GM23338 (cell line): ENCODE measurements around the gene TMEM51. TPM values are rescaled to one million over a fixed set of nuclear protein-coding genes. Genes with fewer than 3 reads are reported as not detected.
A peak's percentile ranks its signal among the peaks of the same experiment; 100 is the strongest.

Source experiments
- ATAC-seq: fragments of 200-7000 bp; cut with Tn5 transposase; 3 replicates; pipeline ENCODE4 v1.9.1; 2020
- DNase-seq: peaks from one replicate; pipeline ENCODE4 v3.0.0-alpha.2; 2015; ENCODE audit warnings: low spot score
- H2AFZ ChIP-seq: fragments of 200-600 bp; sonication (generic); 2 replicates; pipeline ENCODE4 v1.8.0; 2016; ENCODE audit warnings: antibody characterized with exemption, mild to moderate bottlenecking, moderate library complexity
- H3F3A ChIP-seq: fragments of 200-600 bp; sonication (generic); replicated peaks from 2 replicates; pipeline ENCODE4 v1.8.0; 2017; ENCODE audit warnings: antibody characterized with exemption, mixed run types, low read depth
- H3K27ac ChIP-seq: fragments of 200-600 bp; sonication (generic); 2 replicates; pipeline ENCODE4 v1.6.1; 2016; ENCODE audit warnings: low read depth
- H3K27me3 ChIP-seq: fragments of 200-600 bp; sonication (generic); 2 replicates; pipeline ENCODE4 v1.8.0; 2016; ENCODE audit warnings: mild to moderate bottlenecking, mixed run types, moderate library complexity; ENCODE audit not compliant: insufficient read depth
- H3K36me3 ChIP-seq: fragments of 200-600 bp; sonication (generic); 2 replicates; pipeline ENCODE4 v1.8.0; 2016; ENCODE audit warnings: mild to moderate bottlenecking; ENCODE audit not compliant: insufficient read depth
- H3K4me1 ChIP-seq: fragments of 200-600 bp; sonication (generic); 2 replicates; pipeline ENCODE4 v1.8.0; 2016; ENCODE audit warnings: mild to moderate bottlenecking, moderate library complexity; ENCODE audit not compliant: insufficient read depth
- H3K4me2 ChIP-seq: fragments of 200-600 bp; sonication (generic); 2 replicates; pipeline ENCODE4 v1.7.1; 2017; ENCODE audit warnings: mixed run types
- H3K4me3 ChIP-seq: fragments of 200-600 bp; sonication (generic); 2 replicates; pipeline ENCODE4 v1.6.1; 2016; ENCODE audit warnings: mixed run types
- H3K79me2 ChIP-seq: fragments of 200-600 bp; sonication (generic); replicated peaks from 2 replicates; pipeline ENCODE4 v1.8.0; 2017; ENCODE audit warnings: mild to moderate bottlenecking; ENCODE audit not compliant: insufficient read depth
- H3K9me2 ChIP-seq: fragments of 200-600 bp; sonication (generic); 2 replicates; pipeline ENCODE4 v1.8.0; 2017; ENCODE audit not compliant: insufficient read depth
- H4K20me1 ChIP-seq: fragments of 200-600 bp; sonication (generic); replicated peaks from 2 replicates; pipeline ENCODE4 v1.8.0; 2017; ENCODE audit warnings: mild to moderate bottlenecking; ENCODE audit not compliant: insufficient read depth
- H3K27ac Mint-ChIP-seq: 2 replicates; pipeline ENCODE4 v1.8.0; 2020; ENCODE audit warnings: inconsistent platforms, mild to moderate bottlenecking, moderate library complexity, mixed read lengths
- H3K27me3 Mint-ChIP-seq: 3 replicates; pipeline ENCODE4 v1.8.0; 2022; ENCODE audit warnings: low read depth, mild to moderate bottlenecking, moderate library complexity, mixed read lengths, inconsistent platforms; ENCODE audit not compliant: insufficient read depth, poor library complexity
- H3K36me3 Mint-ChIP-seq: 3 replicates; pipeline ENCODE4 v1.8.0; 2021; ENCODE audit warnings: low read depth, mild to moderate bottlenecking, inconsistent platforms, moderate library complexity, mixed read lengths
- H3K4me1 Mint-ChIP-seq: 3 replicates; pipeline ENCODE4 v1.8.0; 2020; ENCODE audit warnings: mild to moderate bottlenecking, inconsistent platforms, mixed read lengths
- H3K4me3 Mint-ChIP-seq: 3 replicates; pipeline ENCODE4 v1.8.0; 2021; ENCODE audit warnings: moderate library complexity, mild to moderate bottlenecking, inconsistent platforms, mixed read lengths
- H3K9me3 Mint-ChIP-seq: 3 replicates; pipeline ENCODE4 v1.8.0; 2020; ENCODE audit warnings: moderate library complexity, mild to moderate bottlenecking, inconsistent platforms, mixed read lengths
- CREB1 ChIP-seq: fragments of 250-450 bp; sonication (Bioruptor Pico); IDR thresholded peaks from 2 replicates; pipeline ENCODE4 v1.5.0; 2020; ENCODE audit warnings: low read depth, mild to moderate bottlenecking, moderate library complexity
- JUNB ChIP-seq: IDR thresholded peaks from one replicate; pipeline ENCODE4 v1.6.1; 2016; ENCODE audit warnings: antibody characterized with exemption; ENCODE audit not compliant: unreplicated experiment
- STAT1 ChIP-seq: IDR thresholded peaks from one replicate; pipeline ENCODE4 v1.6.1; 2016; ENCODE audit warnings: antibody characterized with exemption; ENCODE audit not compliant: unreplicated experiment
- ZNF114 ChIP-seq: fragments of 250-450 bp; sonication (Bioruptor Pico); IDR thresholded peaks from 2 replicates; pipeline ENCODE4 v1.5.0; 2020; ENCODE audit warnings: mild to moderate bottlenecking, moderate library complexity
- polyA plus RNA-seq: library from polyadenylated mRNA; unstranded; fragments of >200 nt; fragmentation: Nextera tagmentation; extraction: Ambion mirVana; gene quantifications from 2 replicates; pipeline ENCODE4 v1.2.1, GENCODE V29; 2016
- total RNA-seq: library from RNA; depleted of rRNA; stranded (reverse); fragments of >200 nt; shearing (Covaris generic); gene quantifications from 2 replicates; pipeline ENCODE4 v1.2.3, GENCODE V29; 2014
- TF ChIP-seq, protein P1 (sequence below), 2 experiments: fragments of 200-600 bp in 1 of 2; sonication (generic) in 1 of 2; conservative IDR thresholded peaks; 2 replicates each; pipeline versions ENCODE4 v1.5.1 to v1.6.1; 2016 to 2017; ENCODE audit warnings: antibody characterized with exemption in 2 of 2, low read depth in 2 of 2, mild to moderate bottlenecking in 2 of 2, moderate library complexity in 1 of 2

Gene TMEM51
- total and polyA plus RNA-seq, 2 experiments from 2014 or later = 4.0 to 5.2 TPM

DNA sequence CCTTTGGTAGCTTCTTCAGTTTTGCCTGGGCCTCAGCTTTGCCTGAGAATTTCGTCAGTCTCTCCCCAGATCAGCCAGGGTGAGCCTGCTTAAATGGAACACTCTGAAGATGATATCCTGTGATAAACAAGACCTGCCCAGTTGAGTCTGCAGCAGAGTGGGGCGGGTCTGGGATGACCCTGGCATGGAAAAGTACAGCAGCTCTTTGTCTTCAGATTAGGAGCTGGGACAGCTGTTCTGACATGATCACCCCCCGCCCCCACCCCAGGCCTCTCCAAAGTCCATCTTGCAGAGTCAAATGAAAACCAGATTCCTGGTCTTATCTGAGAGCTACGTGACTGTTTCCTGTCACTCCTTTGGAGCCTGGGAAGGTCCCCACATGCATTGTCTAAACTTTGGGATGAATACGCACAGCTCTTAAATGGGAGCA is 2.2 kb upstream of the TMEM51 start (continued):
- TF ChIP-seq STAT1 = no peak

DNA sequence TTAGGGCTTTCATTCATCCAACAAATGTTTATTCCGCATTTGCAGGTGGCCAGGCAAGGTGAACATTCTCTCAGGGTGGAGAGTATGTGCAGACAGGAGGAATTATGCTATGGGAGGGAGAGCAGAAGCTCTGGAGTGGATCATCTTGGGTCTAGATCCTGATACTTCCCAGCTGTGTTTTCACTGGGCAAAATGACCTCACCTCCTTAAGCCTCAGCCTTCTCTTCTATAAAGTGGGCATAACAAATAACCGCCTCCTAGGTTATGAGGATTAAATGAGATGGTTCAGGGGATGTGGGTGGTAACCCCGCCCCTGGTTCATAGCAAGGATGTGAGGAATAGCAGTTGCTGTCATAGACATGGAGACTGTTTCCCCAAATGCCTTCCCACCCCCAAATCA is 1.7 kb upstream of the TMEM51 start:
- Mint-ChIP-seq H3K27ac (no peak overlapping the region), H3K9me3 (no peaks in the 10 kb centered on the region), H3K4me3 (peak overlapping the region; percentile 90), H3K36me3 (no peaks in the 10 kb centered on the region), H3K27me3 (peaks cover 23% of the 10 kb centered on the region), H3K4me1 (peaks cover 31% of the 10 kb centered on the region)
- Histone ChIP-seq H3K79me2 (no peaks in the 10 kb centered on the region), H4K20me1 (peaks cover 7% of the 10 kb centered on the region), H3K4me3 (peak overlapping the region; percentile 87), H3K9me2 (no peaks in the 10 kb centered on the region), H3K27me3 (peaks cover 35% of the 10 kb centered on the region), H3K4me2 (peak overlapping the region; percentile 92), H3F3A (no peaks in the 10 kb centered on the region), H3K36me3 (no peaks in the 10 kb centered on the region), H3K27ac (no peak overlapping the region), H3K4me1 (peaks cover 5% of the 10 kb centered on the region; the same call in 1 of the 2 replicates), H2AFZ (peak overlapping the region; percentile 93)
- no peak for ATAC-seq
- TF ChIP-seq STAT1 (no peak), JUNB (no peak)
- TF ChIP-seq, protein P1, sequence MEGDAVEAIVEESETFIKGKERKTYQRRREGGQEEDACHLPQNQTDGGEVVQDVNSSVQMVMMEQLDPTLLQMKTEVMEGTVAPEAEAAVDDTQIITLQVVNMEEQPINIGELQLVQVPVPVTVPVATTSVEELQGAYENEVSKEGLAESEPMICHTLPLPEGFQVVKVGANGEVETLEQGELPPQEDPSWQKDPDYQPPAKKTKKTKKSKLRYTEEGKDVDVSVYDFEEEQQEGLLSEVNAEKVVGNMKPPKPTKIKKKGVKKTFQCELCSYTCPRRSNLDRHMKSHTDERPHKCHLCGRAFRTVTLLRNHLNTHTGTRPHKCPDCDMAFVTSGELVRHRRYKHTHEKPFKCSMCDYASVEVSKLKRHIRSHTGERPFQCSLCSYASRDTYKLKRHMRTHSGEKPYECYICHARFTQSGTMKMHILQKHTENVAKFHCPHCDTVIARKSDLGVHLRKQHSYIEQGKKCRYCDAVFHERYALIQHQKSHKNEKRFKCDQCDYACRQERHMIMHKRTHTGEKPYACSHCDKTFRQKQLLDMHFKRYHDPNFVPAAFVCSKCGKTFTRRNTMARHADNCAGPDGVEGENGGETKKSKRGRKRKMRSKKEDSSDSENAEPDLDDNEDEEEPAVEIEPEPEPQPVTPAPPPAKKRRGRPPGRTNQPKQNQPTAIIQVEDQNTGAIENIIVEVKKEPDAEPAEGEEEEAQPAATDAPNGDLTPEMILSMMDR (conservative IDR thresholded peaks at IDR 0.05; ENCODE audit: low read depth in 2 of 2) = no peak
- DNase-seq = no peak

DNA sequence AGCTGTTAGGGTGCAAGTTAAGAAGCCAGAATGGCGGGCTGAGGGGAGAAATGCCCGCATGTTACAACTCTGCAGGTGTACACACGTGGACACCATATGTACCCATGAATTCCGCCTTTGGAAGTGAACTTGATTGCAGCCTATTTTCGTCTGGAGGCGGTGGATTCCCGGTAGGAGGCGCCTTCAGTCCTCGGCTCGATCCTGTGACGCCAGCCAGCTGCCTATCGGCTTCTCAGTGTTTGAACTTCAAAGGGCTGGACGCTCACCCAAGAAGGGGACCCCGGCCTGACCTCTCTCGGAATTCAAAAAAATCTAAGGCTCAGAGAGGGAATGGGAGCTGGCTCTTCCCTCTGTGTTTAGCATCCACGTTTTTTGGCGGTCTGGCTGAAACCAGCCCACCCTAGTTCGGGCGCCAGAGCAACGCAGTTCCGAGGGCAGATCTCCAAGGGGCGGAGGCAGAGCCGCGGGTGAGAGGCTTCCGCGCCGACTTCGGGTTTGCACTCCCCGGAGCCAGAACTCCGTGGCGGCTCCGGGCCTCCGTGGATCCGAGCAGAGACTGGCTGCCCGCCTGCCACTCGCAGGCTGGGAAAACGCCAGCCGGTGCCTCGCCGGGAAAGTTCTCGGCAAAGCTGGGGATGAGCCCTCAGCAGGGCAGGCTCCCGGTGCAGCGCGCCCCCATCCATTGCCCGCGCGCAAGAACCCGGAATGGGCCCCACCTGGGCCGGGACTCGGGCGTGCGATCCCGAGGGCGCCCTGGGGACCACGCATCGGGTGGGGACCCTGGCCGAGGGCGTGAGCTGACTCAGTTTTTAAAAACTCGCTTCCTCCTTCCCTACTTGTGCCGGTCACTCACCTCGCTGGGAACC is 996 bp upstream of the TMEM51 start:
- Mint-ChIP-seq H3K27ac (no peak overlapping the region), H3K27me3 (peaks cover 27% of the 10 kb centered on the region), H3K4me3 (peak overlapping the region; percentile 90), H3K9me3 (no peaks in the 10 kb centered on the region), H3K4me1 (peaks cover 38% of the 10 kb centered on the region), H3K36me3 (no peaks in the 10 kb centered on the region)
- TF ChIP-seq CREB1 (CRISPR knock-in tag) (peak; percentile 73), ZNF114 (CRISPR knock-in tag) (no peak)
- TF ChIP-seq, protein P1 (conservative IDR thresholded peaks at IDR 0.05; ENCODE audit: low read depth in 2 of 2) = peak; percentile 71 to 77
- Histone ChIP-seq H3K4me1 (peaks cover 5% of the 10 kb centered on the region; the same call in 1 of the 2 replicates), H3K27ac (no peak overlapping the region), H3K4me2 (peak overlapping the region; percentile 92), H3K9me2 (no peaks in the 10 kb centered on the region), H3K79me2 (no peaks in the 10 kb centered on the region), H4K20me1 (peaks cover 10% of the 10 kb centered on the region), H3K4me3 (peak overlapping the region; percentile 87), H3K27me3 (peaks cover 35% of the 10 kb centered on the region), H3K36me3 (no peaks in the 10 kb centered on the region), H2AFZ (peak overlapping the region; percentile 93), H3F3A (no peaks in the 10 kb centered on the region)
- peak; percentile 92 for DNase-seq
- peak; percentile 28 for ATAC-seq
